ENCODE data around the gene FAM163A. TPM values are rescaled to one million over a fixed set of nuclear protein-coding genes. Genes with fewer than 3 reads are reported as not detected.

The FAM163A gene
- total RNA-seq, 1 donor from 2014 or later, result not detected

- no peaks in the 10 kb centered on the region for H3K4me1 Mint-ChIP-seq
- H3K4me3 Mint-ChIP-seq, result no peak overlapping the region
- H3K9me3 Mint-ChIP-seq, result peaks cover 10% of the 10 kb centered on the region
- H3K27ac Mint-ChIP-seq (ENCODE audit: unreplicated experiment), result no peak overlapping the region
- DNase-seq (ENCODE audit: low read depth, low spot score), result no peak
- peaks cover 56% of the 10 kb centered on the region for H3K27me3 Mint-ChIP-seq (ENCODE audit: low read depth)
- peaks cover 7% of the 10 kb centered on the region for H3K36me3 Mint-ChIP-seq (ENCODE audit: low read depth)
- TF ChIP-seq CTCF (conservative IDR thresholded peaks at IDR 0.05), result no peak
Observed at GRCh38 chr1:179750630-179751029, 7.5 kb downstream of the FAM163A start.

- Mint-ChIP-seq H3K36me3 (ENCODE audit: low read depth) (peaks cover 7% of the 10 kb centered on the region), H3K9me3 (peaks cover 10% of the 10 kb centered on the region), H3K4me3 (no peak overlapping the region), H3K27ac (ENCODE audit: unreplicated experiment) (no peak overlapping the region), H3K4me1 (no peaks in the 10 kb centered on the region), H3K27me3 (ENCODE audit: low read depth) (peaks cover 35% of the 10 kb centered on the region)
- DNase-seq (ENCODE audit: low read depth, low spot score), result no peak
- TF ChIP-seq CTCF (conservative IDR thresholded peaks at IDR 0.05), result no peak
Observed at GRCh38 chr1:179753061-179753460, 10.0 kb downstream of the FAM163A start.

- H3K36me3 Mint-ChIP-seq (ENCODE audit: low read depth), result peaks cover 7% of the 10 kb centered on the region
- no peak overlapping the region for H3K27ac Mint-ChIP-seq (ENCODE audit: unreplicated experiment)
- no peak for DNase-seq (ENCODE audit: low read depth, low spot score)
- TF ChIP-seq CTCF (conservative IDR thresholded peaks at IDR 0.05), result no peak
- no peaks in the 10 kb centered on the region for H3K4me1 Mint-ChIP-seq
- no peak overlapping the region for H3K4me3 Mint-ChIP-seq
- H3K9me3 Mint-ChIP-seq, result peaks cover 10% of the 10 kb centered on the region
- peaks cover 24% of the 10 kb centered on the region for H3K27me3 Mint-ChIP-seq (ENCODE audit: low read depth)
Observed at GRCh38 chr1:179754041-179754624, 11.0 kb downstream of the FAM163A start.

GRCh38 chr1:179757933-179758332 lies 14.8 kb downstream of the FAM163A start:
- Mint-ChIP-seq H3K4me3 (no peak overlapping the region), H3K27ac (ENCODE audit: unreplicated experiment) (no peak overlapping the region), H3K9me3 (no peaks in the 10 kb centered on the region), H3K27me3 (ENCODE audit: low read depth) (peaks cover 8% of the 10 kb centered on the region), H3K36me3 (ENCODE audit: low read depth) (no peaks in the 10 kb centered on the region), H3K4me1 (peaks cover 23% of the 10 kb centered on the region)
- no peak for DNase-seq (ENCODE audit: low read depth, low spot score)
- no peak for TF ChIP-seq CTCF (conservative IDR thresholded peaks at IDR 0.05)

- Mint-ChIP-seq H3K4me3 (no peak overlapping the region), H3K4me1 (peaks cover 23% of the 10 kb centered on the region), H3K27me3 (ENCODE audit: low read depth) (peaks cover 2% of the 10 kb centered on the region), H3K36me3 (ENCODE audit: low read depth) (no peaks in the 10 kb centered on the region), H3K27ac (ENCODE audit: unreplicated experiment) (no peak overlapping the region), H3K9me3 (no peaks in the 10 kb centered on the region)
- TF ChIP-seq CTCF (conservative IDR thresholded peaks at IDR 0.05), result no peak
- DNase-seq (ENCODE audit: low read depth, low spot score), result no peak
Observed at GRCh38 chr1:179760521-179760920, 17.4 kb downstream of the FAM163A start.

All from neural crest cell (in vitro differentiated cells).